ENCODE data around the gene TMEM217. TPM values are rescaled to one million over a fixed set of nuclear protein-coding genes. Genes with fewer than 3 reads are reported as not detected.

The TMEM217 gene
- total and polyA plus RNA-seq, 2 of the 8 experiments (the other 6 are each of a cell fraction or from before 2014, with no cell fraction given): 0.60 to 1.1 TPM

DNA sequence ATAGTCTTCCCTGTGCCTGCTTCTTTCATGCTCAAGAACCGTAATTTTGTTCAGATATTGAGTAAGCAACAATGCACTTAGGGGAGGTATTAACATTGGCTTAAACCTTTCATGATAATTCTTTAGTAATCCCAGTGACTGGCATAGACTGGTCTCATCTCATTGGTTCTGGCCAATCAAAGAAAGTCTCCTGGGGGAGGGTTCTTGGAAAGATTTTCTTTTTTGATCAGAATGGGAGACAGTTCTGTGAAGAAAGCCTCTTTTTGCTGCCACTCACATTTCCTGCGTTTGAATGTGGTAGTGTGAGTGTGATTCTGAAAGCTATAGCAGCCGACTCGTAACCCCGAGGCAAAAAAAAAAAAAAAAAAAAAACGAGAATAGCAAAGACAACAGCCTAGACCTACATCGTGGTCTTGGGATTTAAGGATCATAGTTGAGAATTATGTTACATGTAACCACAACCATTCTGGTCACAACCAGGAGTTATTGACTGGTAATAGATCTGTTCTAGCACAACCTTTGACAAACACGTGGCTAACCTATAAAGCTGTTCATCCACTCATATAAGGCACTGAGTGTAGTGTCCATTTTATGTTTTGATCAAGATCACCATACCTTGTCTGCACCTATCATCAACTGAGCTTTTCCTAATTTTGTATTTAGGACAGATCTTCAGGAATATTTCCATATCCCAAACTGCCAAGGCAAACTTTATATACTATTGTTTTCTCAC lies 15.1 kb upstream of the TMEM217 start (continued):
- TF ChIP-seq, protein P1, sequence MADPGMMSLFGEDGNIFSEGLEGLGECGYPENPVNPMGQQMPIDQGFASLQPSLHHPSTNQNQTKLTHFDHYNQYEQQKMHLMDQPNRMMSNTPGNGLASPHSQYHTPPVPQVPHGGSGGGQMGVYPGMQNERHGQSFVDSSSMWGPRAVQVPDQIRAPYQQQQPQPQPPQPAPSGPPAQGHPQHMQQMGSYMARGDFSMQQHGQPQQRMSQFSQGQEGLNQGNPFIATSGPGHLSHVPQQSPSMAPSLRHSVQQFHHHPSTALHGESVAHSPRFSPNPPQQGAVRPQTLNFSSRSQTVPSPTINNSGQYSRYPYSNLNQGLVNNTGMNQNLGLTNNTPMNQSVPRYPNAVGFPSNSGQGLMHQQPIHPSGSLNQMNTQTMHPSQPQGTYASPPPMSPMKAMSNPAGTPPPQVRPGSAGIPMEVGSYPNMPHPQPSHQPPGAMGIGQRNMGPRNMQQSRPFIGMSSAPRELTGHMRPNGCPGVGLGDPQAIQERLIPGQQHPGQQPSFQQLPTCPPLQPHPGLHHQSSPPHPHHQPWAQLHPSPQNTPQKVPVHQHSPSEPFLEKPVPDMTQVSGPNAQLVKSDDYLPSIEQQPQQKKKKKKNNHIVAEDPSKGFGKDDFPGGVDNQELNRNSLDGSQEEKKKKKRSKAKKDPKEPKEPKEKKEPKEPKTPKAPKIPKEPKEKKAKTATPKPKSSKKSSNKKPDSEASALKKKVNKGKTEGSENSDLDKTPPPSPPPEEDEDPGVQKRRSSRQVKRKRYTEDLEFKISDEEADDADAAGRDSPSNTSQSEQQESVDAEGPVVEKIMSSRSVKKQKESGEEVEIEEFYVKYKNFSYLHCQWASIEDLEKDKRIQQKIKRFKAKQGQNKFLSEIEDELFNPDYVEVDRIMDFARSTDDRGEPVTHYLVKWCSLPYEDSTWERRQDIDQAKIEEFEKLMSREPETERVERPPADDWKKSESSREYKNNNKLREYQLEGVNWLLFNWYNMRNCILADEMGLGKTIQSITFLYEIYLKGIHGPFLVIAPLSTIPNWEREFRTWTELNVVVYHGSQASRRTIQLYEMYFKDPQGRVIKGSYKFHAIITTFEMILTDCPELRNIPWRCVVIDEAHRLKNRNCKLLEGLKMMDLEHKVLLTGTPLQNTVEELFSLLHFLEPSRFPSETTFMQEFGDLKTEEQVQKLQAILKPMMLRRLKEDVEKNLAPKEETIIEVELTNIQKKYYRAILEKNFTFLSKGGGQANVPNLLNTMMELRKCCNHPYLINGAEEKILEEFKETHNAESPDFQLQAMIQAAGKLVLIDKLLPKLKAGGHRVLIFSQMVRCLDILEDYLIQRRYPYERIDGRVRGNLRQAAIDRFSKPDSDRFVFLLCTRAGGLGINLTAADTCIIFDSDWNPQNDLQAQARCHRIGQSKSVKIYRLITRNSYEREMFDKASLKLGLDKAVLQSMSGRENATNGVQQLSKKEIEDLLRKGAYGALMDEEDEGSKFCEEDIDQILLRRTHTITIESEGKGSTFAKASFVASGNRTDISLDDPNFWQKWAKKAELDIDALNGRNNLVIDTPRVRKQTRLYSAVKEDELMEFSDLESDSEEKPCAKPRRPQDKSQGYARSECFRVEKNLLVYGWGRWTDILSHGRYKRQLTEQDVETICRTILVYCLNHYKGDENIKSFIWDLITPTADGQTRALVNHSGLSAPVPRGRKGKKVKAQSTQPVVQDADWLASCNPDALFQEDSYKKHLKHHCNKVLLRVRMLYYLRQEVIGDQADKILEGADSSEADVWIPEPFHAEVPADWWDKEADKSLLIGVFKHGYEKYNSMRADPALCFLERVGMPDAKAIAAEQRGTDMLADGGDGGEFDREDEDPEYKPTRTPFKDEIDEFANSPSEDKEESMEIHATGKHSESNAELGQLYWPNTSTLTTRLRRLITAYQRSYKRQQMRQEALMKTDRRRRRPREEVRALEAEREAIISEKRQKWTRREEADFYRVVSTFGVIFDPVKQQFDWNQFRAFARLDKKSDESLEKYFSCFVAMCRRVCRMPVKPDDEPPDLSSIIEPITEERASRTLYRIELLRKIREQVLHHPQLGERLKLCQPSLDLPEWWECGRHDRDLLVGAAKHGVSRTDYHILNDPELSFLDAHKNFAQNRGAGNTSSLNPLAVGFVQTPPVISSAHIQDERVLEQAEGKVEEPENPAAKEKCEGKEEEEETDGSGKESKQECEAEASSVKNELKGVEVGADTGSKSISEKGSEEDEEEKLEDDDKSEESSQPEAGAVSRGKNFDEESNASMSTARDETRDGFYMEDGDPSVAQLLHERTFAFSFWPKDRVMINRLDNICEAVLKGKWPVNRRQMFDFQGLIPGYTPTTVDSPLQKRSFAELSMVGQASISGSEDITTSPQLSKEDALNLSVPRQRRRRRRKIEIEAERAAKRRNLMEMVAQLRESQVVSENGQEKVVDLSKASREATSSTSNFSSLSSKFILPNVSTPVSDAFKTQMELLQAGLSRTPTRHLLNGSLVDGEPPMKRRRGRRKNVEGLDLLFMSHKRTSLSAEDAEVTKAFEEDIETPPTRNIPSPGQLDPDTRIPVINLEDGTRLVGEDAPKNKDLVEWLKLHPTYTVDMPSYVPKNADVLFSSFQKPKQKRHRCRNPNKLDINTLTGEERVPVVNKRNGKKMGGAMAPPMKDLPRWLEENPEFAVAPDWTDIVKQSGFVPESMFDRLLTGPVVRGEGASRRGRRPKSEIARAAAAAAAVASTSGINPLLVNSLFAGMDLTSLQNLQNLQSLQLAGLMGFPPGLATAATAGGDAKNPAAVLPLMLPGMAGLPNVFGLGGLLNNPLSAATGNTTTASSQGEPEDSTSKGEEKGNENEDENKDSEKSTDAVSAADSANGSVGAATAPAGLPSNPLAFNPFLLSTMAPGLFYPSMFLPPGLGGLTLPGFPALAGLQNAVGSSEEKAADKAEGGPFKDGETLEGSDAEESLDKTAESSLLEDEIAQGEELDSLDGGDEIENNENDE (IDR thresholded peaks at IDR 0.05; ENCODE audit: insufficient replicate concordance, low read length): no peak
- TF ChIP-seq PHF8 (conservative IDR thresholded peaks at IDR 0.05; ENCODE audit: low read depth, low read length) (no peak), SIRT6 (IDR thresholded peaks at IDR 0.05; ENCODE audit: low read length) (no peak), EP300 (IDR thresholded peaks at IDR 0.05; ENCODE audit: borderline replicate concordance in 1 of 2, low read depth in 2 of 2, low read length in 2 of 2) (no peak), ZNF274 (IDR thresholded peaks at IDR 0.05; ENCODE audit: borderline replicate concordance, extremely low read depth, low read length) (no peak)
- TF ChIP-seq, protein P2, sequence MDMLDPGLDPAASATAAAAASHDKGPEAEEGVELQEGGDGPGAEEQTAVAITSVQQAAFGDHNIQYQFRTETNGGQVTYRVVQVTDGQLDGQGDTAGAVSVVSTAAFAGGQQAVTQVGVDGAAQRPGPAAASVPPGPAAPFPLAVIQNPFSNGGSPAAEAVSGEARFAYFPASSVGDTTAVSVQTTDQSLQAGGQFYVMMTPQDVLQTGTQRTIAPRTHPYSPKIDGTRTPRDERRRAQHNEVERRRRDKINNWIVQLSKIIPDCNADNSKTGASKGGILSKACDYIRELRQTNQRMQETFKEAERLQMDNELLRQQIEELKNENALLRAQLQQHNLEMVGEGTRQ (IDR thresholded peaks at IDR 0.05; ENCODE audit: low read length): no peak
